HL-60/S4 (cell line): ENCODE measurements around the gene IRF2.
"Not testable (repeated sequence)": the region's sequence is repeated elsewhere in the genome, so short reads cannot be mapped to it uniquely, and the experiment has no call there.

ENCODE experiments used
- in situ Hi-C: fragments of 300-500 bp; cut with MboI; formaldehyde crosslinking; loops from 2 replicates; pipeline ENCODE4 v1.14.3; 2022; ENCODE audit warnings: low sequenced_read_pairs

IRF2 gene

GRCh38 chr4:184350213-184350817 is 124.0 kb downstream of the IRF2 start:
- in situ Hi-C loops: no loop called here

- in situ Hi-C loops: no loop called here
Observed at GRCh38 chr4:184349283-184350039, 124.9 kb downstream of the IRF2 start.

- in situ Hi-C loops: no loop called here
Observed at GRCh38 chr4:184348311-184349233, 125.8 kb downstream of the IRF2 start.

GRCh38 chr4:184347251-184348239 is 126.8 kb downstream of the IRF2 start:
- in situ Hi-C loops: no loop called here

- in situ Hi-C loops: no loop called here
Observed at GRCh38 chr4:184346682-184347081, 127.7 kb downstream of the IRF2 start.

GRCh38 chr4:184346273-184346672 is 128.1 kb downstream of the IRF2 start:
- in situ Hi-C loops: not testable (repeated sequence)

GRCh38 chr4:184345573-184345922 is 128.8 kb downstream of the IRF2 start:
- in situ Hi-C loops: no loop called here

- in situ Hi-C loops: no loop called here
Observed at GRCh38 chr4:184344899-184345572, 129.3 kb downstream of the IRF2 start.

- in situ Hi-C loops: no loop called here
Observed at GRCh38 chr4:184344435-184344834, 129.9 kb downstream of the IRF2 start.

GRCh38 chr4:184343502-184344177 is 130.7 kb downstream of the IRF2 start:
- in situ Hi-C loops: no loop called here

- in situ Hi-C loops: not testable (repeated sequence)
Observed at GRCh38 chr4:184342857-184343237, 131.5 kb downstream of the IRF2 start.

GRCh38 chr4:184342167-184342856 is 132.0 kb downstream of the IRF2 start:
- in situ Hi-C loops: no loop called here

- in situ Hi-C loops: not testable (repeated sequence)
Observed at GRCh38 chr4:184339398-184340193, 134.8 kb downstream of the IRF2 start.

GRCh38 chr4:184337907-184338306 is 136.4 kb downstream of the IRF2 start:
- in situ Hi-C loops: no loop called here
